Upper lobe of left lung (tissue), 6 donors: ENCODE data around the gene CCL18. TPM values are rescaled to one million over a fixed set of nuclear protein-coding genes. Genes with fewer than 3 reads are reported as not detected.
"Not testable (repeated sequence)": the region's sequence is repeated elsewhere in the genome, so short reads cannot be mapped to it uniquely, and the experiment has no call there.

Source experiments
- ATAC-seq, 2 donors: fragments of 200-7000 bp; cut with Tn5 transposase; one replicate each; pipeline ENCODE4 v1.9.1; 2022; ENCODE audit warnings: mild to moderate bottlenecking in 2 of 2, moderate library complexity in 2 of 2; ENCODE audit not compliant: low FRiP score in 2 of 2
- DNase-seq, 2 donors: peaks; one replicate each; pipeline ENCODE4 v3.0.0-alpha.2; 2019 to 2020
- H3K27ac ChIP-seq, 4 donors: fragments of 200-600 bp; sonication (generic); one replicate each; pipeline ENCODE4 v1.5.1; 2016 to 2019
- H3K27me3 ChIP-seq, 4 donors: fragments of 200-600 bp; sonication (generic); one replicate each; pipeline ENCODE4 v1.5.1; 2017 to 2019
- H3K36me3 ChIP-seq, 4 donors: fragments of 200-600 bp; sonication (generic); one replicate each; pipeline ENCODE4 v1.5.1; 2016 to 2019
- H3K4me1 ChIP-seq, 4 donors: fragments of 200-600 bp; sonication (generic); one replicate each; pipeline ENCODE4 v1.5.1; 2018 to 2019
- H3K4me3 ChIP-seq, 4 donors: fragments of 200-600 bp; sonication (generic); one replicate each; pipeline ENCODE4 v1.5.1; 2017 to 2019; ENCODE audit warnings: mild to moderate bottlenecking in 2 of 4, moderate library complexity in 1 of 4
- H3K9me3 ChIP-seq, 4 donors: fragments of 200-600 bp; sonication (generic); one replicate each; pipeline ENCODE4 v1.5.1; 2018 to 2019
- CTCF ChIP-seq, 6 experiments: fragments of 450-650 bp in 4 of 6; fragments of 200-600 bp in 2 of 6; sonication (generic) in 2 of 6; IDR thresholded peaks; one replicate each; pipeline ENCODE4 v1.5.1; 2016 to 2019; ENCODE audit warnings: antibody characterized with exemption in 6 of 6
- EP300 ChIP-seq, 4 donors: sonication (generic); formaldehyde crosslinking; IDR thresholded peaks; one replicate each; pipeline ENCODE4 v1.5.1; 2017; ENCODE audit warnings: antibody characterized with exemption in 4 of 4, control low read depth in 2 of 4
- POLR2A ChIP-seq, 4 donors: fragments of 450-650 bp; IDR thresholded peaks; one replicate each; pipeline ENCODE4 v1.5.1; 2016 to 2017; ENCODE audit warnings: antibody characterized with exemption in 4 of 4, mild to moderate bottlenecking in 2 of 4
- POLR2AphosphoS5 ChIP-seq, 2 donors: sonication (generic); formaldehyde crosslinking; IDR thresholded peaks; one replicate each; pipeline ENCODE4 v1.5.1; 2017; ENCODE audit warnings: antibody characterized with exemption in 2 of 2
- WGBS, 2 donors: methylation state at CpG; one replicate each; pipeline ENCODE4 v1.1.5; 2017 to 2018; 5-methylcytosine and 5-hydroxymethylcytosine counted together
- total RNA-seq, 6 donors: library from RNA; depleted of rRNA in 4 of 6; stranded (reverse); fragments of >200 nt in 4 of 6; gene quantifications; one replicate each; pipeline versions ENCODE4 v1.1.0 to v1.2.1, GENCODE V29; 2016 to 2021
- donor health status: DM: no; HTN: no; CAD: no; lungs with moderate emphysema.
- donor health status: DM: no; HTN: yes; CAD: no; lungs with severe emphysema.

Gene CCL18
- total RNA-seq, 6 donors from 2014 or later = 50.3 to 250 (median 169) TPM

DNA sequence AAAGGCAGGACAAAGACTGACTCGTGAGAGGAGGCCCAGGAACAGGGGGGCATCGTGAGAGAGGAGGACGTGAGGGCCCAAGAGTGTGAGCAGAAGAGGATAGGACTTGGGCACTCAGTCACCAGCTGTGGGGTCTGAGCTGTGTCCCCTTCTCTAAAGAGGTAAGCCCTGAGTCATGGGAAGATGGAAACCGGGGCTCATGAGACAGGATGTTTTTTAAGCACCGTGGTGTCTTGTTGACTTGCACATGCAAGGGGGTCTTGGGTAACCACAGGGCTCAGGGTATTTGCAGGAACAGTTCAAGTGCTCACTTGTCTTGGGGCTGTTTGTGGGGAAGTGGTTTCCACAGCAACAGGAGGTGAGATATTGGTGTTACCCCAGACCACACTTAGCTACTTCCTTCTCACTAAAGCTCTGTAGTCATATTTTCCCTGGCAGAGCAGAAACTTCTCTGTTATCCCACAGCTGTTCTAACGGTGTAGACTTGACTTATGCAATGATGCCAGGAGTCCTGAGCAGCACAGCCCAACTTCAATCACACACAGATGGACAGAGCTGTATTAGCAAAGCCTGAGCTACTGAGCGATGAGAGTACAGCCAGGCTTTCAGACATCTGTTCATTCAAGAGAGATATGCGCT is 18.5 kb downstream of the CCL18 start:
- peak in 1 of 2 donors; percentile 67 for DNase-seq
- not testable (repeated sequence) for H3K9me3 ChIP-seq, H3K36me3 ChIP-seq, H3K27me3 ChIP-seq, H3K4me3 ChIP-seq
- H3K4me1 ChIP-seq = peaks cover 0 to 23% (median 10%) of the 10 kb centered on the region in 4 donors
- peak overlapping the region in 3 of 4 donors; percentile 26 to 77 (median 54) for H3K27ac ChIP-seq
- peak in 1 of 4 donors; percentile 34 for TF ChIP-seq POLR2A (IDR thresholded peaks at IDR 0.05)
- peak in 1 of 4 donors; percentile 19 for TF ChIP-seq EP300 (IDR thresholded peaks at IDR 0.05)
- peak in 1 of 2 donors; percentile 16 for TF ChIP-seq POLR2AphosphoS5 (IDR thresholded peaks at IDR 0.05)
- 45 to 57% methylated on average over 8 of the region's 8 CpGs for WGBS, 2 donors
- ATAC-seq = peak; percentile 84 to 86

- WGBS, 2 donors = 84% methylated on average over 2 of the region's 2 CpGs
- not testable (repeated sequence) for ATAC-seq, H3K4me3 ChIP-seq, H3K27me3 ChIP-seq, DNase-seq, H3K36me3 ChIP-seq, H3K9me3 ChIP-seq
- peak overlapping the region in 1 of 4 donors; percentile 52 for H3K27ac ChIP-seq
- H3K4me1 ChIP-seq = peaks cover 0 to 25% (median 10%) of the 10 kb centered on the region in 4 donors
Measured at GRCh38 chr17:36083691-36084090, 19.6 kb downstream of the CCL18 start.

DNA sequence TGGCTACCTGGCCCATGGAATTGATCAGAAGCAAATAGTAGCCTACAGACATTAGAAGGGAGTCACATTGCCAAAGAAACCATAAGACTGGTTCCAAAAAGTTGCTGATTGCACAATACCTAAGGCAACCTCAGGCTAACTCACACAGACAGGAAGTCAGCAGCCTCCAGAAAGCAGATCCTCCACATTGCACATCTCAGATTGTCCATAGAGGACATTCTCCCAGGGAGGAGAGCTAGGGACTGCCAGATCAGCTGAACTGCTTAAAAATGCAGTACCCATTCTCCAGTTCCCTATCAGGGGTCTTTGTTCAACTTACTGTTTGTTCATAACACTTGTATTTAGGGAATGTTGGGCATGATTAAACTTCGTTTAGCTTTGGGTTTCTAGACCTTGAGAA is 21.7 kb downstream of the CCL18 start:
- WGBS, 2 donors = 21 to 44% methylated on average over 1 of the region's 1 CpG
- H3K36me3 ChIP-seq = no peaks in the 10 kb centered on the region
- ATAC-seq (peak; percentile 46 to 67), DNase-seq (peak in 1 of 2 donors; percentile 33)
- no peaks in the 10 kb centered on the region for H3K27me3 ChIP-seq
- TF ChIP-seq POLR2AphosphoS5 (IDR thresholded peaks at IDR 0.05) (no peak), POLR2A (IDR thresholded peaks at IDR 0.05) (peak in 1 of 4 donors; percentile 34), EP300 (IDR thresholded peaks at IDR 0.05) (no peak), CTCF (IDR thresholded peaks at IDR 0.05) (no peak)
- H3K4me1 ChIP-seq = peaks cover 0 to 29% (median 10%) of the 10 kb centered on the region in 4 donors
- no peak overlapping the region for H3K27ac ChIP-seq
- H3K4me3 ChIP-seq = no peak overlapping the region
- H3K9me3 ChIP-seq = no peaks in the 10 kb centered on the region

DNA sequence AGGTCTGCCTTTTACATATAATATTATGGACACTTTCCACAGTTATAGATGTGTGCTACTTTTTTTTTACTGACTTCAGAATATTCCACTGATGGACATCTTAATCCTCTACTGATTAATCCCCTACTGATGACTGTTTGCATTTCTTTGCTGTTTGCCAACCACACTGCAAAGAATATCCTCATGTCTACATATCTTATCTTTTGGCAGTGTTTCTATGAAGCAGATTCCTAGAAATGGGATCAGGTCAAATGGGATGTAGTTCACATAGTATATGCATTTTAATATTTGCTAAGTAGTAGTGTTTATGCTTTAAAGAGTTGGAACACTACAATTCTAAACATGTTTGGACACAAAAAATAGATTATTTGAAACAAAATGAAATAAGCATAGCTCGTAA is 22.7 kb downstream of the CCL18 start:
- 89% methylated on average over 1 of the region's 1 CpG for WGBS, 2 donors
- ATAC-seq = no peak
- Histone ChIP-seq H3K27ac (no peak overlapping the region), H3K9me3 (no peaks in the 10 kb centered on the region), H3K4me1 (peaks cover 0 to 26% (median 10%) of the 10 kb centered on the region in 4 donors), H3K27me3 (no peaks in the 10 kb centered on the region), H3K4me3 (no peak overlapping the region), H3K36me3 (no peaks in the 10 kb centered on the region)
- DNase-seq = no peak
- TF ChIP-seq POLR2A (IDR thresholded peaks at IDR 0.05) = no peak
- no peak for TF ChIP-seq EP300 (IDR thresholded peaks at IDR 0.05)
- TF ChIP-seq POLR2AphosphoS5 (IDR thresholded peaks at IDR 0.05) = no peak
- no peak for TF ChIP-seq CTCF (IDR thresholded peaks at IDR 0.05)

- not testable (repeated sequence) for ATAC-seq
Measured at GRCh38 chr17:36087471-36087870, 23.4 kb downstream of the CCL18 start.

GRCh38 chr17:36087897-36088572 is 24.0 kb downstream of the CCL18 start:
- H3K9me3 ChIP-seq, DNase-seq, H3K27me3 ChIP-seq, H3K36me3 ChIP-seq, H3K4me3 ChIP-seq, ATAC-seq: not testable (repeated sequence)
- H3K4me1 ChIP-seq = peaks cover 0 to 19% (median 9%) of the 10 kb centered on the region in 4 donors
- H3K27ac ChIP-seq = peak overlapping the region in 1 of 4 donors; percentile 22
- 72 to 85% methylated on average over 10 of the region's 10 CpGs for WGBS, 2 donors

More at GRCh38 chr17:36087471-36087870, 23.4 kb downstream of the CCL18 start:
- not testable (repeated sequence) for H3K27ac ChIP-seq, H3K4me3 ChIP-seq, H3K27me3 ChIP-seq, DNase-seq, H3K9me3 ChIP-seq, H3K36me3 ChIP-seq
- H3K4me1 ChIP-seq = peaks cover 0 to 22% (median 9%) of the 10 kb centered on the region in 4 donors
- 57% methylated on average over 1 to 3 of the region's 3 CpGs for WGBS, 2 donors
